T47D (cell line): ENCODE data around the gene DLG4.
"Not testable (repeated sequence)": the region's sequence is repeated elsewhere in the genome, so short reads cannot be mapped to it uniquely, and the experiment has no call there.

Experiments
- DNase-seq, 2 experiments: peaks; one replicate each; pipeline versions ENCODE4 v3.0.0 to v3.0.0-alpha.2; 2011 to 2012; ENCODE audit warnings: low read depth in 1 of 2, low spot score in 1 of 2
- JUND ChIP-seq: IDR thresholded peaks from 2 replicates; pipeline ENCODE4 v1.6.1; 2012; ENCODE audit warnings: low read depth
- in situ Hi-C: cut with HindIII; loops from 2 replicates; pipeline ENCODE4 v1.10.0; 2016; ENCODE audit warnings: low sequenced_read_pairs, low pct_unique_long_range_greater_than_20kb

The DLG4 gene

GRCh38 chr17:7256766-7257456 is 37.3 kb upstream of the DLG4 start:
- no peak for DNase-seq
- TF ChIP-seq JUND, result no peak
- in situ Hi-C loops, result no loop called here

- DNase-seq, result no peak
- in situ Hi-C loops, result no loop called here
- TF ChIP-seq JUND, result no peak
Measured at GRCh38 chr17:7254511-7254910, 34.9 kb upstream of the DLG4 start.

DNA sequence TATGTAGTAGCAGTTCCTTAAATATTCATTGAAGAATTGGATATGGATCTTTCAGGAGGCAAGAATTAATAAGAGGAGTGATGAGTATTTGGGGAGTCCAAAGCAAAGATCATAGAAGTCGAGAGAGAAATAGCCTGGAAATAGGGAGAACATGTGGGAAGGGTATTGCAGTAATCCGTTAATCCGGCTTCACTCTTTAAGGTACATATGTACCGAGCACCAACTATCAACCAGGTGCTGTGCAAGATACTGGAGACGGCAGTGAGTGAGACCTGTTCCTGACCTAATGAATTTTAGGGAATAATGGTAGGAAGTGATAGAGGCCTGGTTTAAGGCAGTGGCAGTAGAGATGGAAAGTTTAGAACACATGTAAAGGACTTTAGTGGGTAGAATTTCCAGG is 33.4 kb upstream of the DLG4 start:
- no peak for TF ChIP-seq JUND
- no peak for DNase-seq
- in situ Hi-C loops, result no loop called here

DNA sequence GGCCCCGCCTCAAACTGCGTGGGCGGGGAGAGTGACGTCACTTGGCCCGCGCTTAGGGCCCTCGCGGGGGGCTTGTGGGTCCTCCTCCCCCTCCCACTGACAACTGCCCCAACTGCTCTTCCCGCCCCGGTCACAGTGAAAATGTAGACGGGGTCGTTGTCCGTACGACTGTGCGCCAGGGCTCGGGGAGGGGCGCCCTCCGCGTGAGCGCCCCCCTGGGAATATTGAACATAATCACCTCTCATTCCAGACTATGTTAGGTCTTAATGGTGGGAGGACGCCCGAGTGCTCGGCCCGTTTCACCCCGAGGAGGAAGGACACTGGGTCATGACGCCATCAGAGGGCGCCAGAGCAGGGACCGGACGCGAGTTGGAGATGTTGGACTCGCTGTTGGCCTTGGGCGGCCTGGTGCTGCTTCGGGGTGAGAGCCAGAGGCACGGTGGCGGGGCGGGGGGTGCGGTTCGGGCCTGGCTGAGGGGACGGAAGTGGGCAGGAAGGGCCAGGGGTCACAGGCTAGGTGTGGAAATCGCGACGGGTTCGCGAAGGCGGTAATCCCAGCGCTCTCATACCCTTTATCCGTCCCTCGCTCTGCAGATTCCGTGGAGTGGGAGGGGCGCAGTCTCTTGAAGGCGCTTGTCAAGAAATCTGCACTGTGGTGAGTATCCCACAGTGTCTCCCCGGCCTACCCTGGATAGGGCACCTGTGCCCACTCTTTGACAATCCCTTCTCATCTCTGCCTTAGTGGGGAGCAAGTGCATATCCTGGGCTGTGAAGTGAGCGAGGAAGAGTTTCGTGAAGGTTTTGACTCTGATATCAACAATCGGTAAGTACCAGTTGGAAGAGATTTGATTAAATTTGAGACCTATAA is 32.8 kb upstream of the DLG4 start, which contains the start of gene ELP5:
Gene ELP5 (plus strand): TSS at position 40 of the 868 bp plus-strand sequence. CDS start 336 bp downstream, at position 376.
- TF ChIP-seq JUND, result no peak
- peak; percentile 42 to 94 for DNase-seq
- in situ Hi-C loops, result no loop called here

DNA sequence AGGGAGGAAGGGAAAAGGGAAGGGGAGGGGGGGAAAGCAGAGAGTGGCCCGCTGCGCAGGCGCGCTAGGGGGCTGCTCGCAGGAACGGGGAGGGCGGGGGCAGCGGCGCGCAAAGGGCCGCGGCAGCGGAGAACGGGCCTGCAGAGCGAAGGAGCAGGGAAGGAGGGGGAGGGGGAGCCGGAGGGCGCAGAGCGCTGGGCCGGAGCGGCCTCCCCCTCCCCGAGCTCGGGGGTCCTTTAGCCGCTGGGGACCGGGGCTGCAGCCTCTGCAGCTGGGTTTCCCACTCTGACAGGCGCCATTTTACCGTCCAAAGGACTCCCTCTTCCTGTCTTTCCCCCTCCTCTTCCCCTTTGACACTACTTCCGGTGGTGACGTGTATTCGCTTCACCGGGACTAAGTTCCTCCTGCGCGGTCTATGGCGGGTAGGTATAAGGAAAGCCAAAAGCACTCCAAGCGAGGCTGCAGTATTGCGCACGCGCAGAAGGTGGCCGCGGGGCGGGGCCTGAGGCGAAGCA is 32.1 kb upstream of the DLG4 start, which contains the start of gene CTDNEP1:
Gene CTDNEP1 (minus strand): TSS at position 74 of the 515 bp plus-strand sequence. CDS start 438 bp downstream, outside the sequence.
- TF ChIP-seq JUND, result no peak
- in situ Hi-C loops, result no loop called here
- DNase-seq, result peak; percentile 87 to 99

GRCh38 chr17:7250695-7251627 is 31.3 kb upstream of the DLG4 start:
- DNase-seq, result no peak
- in situ Hi-C loops, result no loop called here
- TF ChIP-seq JUND, result no peak

- TF ChIP-seq JUND, result no peak
- in situ Hi-C loops, result no loop called here
- DNase-seq, result no peak
Measured at GRCh38 chr17:7249830-7250229, 30.2 kb upstream of the DLG4 start.

DNA sequence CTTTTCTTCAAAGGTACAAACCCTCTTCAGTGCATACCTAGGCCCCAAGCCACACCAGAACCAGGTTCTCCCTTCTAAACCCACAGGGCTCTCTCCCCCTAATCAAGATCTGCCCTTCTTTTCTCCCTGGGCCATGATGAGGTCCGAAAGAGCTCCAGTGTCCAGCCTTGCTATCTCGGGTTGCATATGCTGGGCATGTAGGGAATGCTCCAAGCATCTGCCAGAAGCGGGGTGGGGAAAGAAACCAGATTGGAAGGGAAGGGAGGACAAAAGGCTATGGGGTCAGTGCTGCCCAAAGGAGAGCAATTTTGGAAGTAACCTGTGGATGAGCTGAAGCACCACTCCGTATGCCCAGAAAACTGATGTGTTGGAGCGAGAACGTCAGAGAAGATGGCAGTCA is 29.6 kb upstream of the DLG4 start:
- in situ Hi-C loops, result no loop called here
- no peak for DNase-seq
- TF ChIP-seq JUND, result no peak

- no peak for TF ChIP-seq JUND
- DNase-seq, result no peak
- in situ Hi-C loops, result no loop called here
Measured at GRCh38 chr17:7248796-7249195, 29.2 kb upstream of the DLG4 start.

DNA sequence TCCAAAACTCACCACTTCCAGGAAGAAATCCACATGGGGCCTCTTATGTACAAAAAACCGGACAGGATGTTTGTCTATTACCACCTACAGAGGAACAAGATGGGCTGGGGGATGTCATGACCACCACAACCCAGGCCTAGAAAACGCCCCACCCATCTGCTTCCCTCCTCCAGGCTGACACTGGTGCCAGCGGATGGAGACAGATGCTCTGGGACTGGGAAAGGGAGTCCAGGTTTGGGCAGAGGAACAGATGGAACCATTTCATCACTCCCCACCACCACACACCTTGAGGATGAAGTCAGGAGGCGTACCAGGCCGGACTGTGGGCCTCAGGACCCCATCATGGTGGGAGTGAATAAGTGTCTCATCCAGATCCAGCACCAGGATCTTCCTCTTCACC is 27.1 kb upstream of the DLG4 start:
- in situ Hi-C loops, result no loop called here
- no peak for DNase-seq
- no peak for TF ChIP-seq JUND

DNA sequence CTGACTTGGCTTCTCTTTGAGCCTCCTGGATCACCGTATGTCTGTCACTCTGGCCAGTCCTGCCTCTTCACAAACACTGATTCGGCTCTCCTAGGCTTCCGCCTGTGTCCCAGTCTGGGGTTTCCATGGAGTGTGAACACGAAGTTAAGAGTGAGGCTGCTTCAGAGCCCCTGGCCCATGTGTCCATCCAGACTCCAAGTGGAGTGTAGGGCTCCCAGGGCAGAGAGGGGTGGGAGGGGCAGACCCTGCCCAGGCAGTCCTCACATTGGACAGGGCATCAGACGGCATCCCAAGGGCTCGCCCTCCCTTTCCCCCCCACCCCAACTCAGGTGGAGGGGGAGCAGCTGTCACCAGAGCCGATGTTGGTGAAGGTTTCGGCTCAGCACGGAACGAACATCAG is 24.2 kb upstream of the DLG4 start:
- in situ Hi-C loops, result not testable (repeated sequence)

DNA sequence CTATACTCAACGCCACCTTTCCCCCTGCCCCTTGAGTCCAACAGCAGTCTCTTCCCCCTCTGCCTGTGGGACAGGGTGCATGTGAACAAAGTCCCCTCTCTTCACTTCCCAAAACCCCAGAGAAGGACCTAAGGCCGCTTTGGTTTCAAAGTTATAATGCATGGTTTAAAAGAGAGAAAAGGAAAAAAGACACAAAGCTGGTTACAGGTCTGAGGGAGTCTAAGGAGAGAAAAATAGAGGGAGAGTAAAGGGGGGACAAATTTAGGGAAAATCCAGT is 23.8 kb upstream of the DLG4 start:
- no peak for DNase-seq
- in situ Hi-C loops, result no loop called here
- TF ChIP-seq JUND, result no peak

More for the DNA sequence above, 24.2 kb upstream of the DLG4 start:
- DNase-seq, result not testable (repeated sequence)
